A673 (cell line): ENCODE results near the gene MINK1.
A peak's percentile ranks its signal among the peaks of the same experiment; 100 is the strongest.

Experiments
- EZH2 ChIP-seq: fragments of 200-600 bp; sonication (generic); IDR thresholded peaks from 2 replicates; pipeline ENCODE4 v1.6.1; 2017; ENCODE audit warnings: borderline replicate concordance, low read depth, mild to moderate bottlenecking, mixed read lengths, antibody characterized with exemption, low read length; ENCODE audit not compliant: poor library complexity, severe bottlenecking
- TF ChIP-seq, protein P1 (sequence below): fragments of 300-800, 200-600 bp; sonication (generic); conservative IDR thresholded peaks from 2 replicates; pipeline ENCODE4 v1.5.1; 2017; ENCODE audit warnings: low read depth, mild to moderate bottlenecking, antibody characterized with exemption, low read length, moderate library complexity, mixed read lengths

DNA sequence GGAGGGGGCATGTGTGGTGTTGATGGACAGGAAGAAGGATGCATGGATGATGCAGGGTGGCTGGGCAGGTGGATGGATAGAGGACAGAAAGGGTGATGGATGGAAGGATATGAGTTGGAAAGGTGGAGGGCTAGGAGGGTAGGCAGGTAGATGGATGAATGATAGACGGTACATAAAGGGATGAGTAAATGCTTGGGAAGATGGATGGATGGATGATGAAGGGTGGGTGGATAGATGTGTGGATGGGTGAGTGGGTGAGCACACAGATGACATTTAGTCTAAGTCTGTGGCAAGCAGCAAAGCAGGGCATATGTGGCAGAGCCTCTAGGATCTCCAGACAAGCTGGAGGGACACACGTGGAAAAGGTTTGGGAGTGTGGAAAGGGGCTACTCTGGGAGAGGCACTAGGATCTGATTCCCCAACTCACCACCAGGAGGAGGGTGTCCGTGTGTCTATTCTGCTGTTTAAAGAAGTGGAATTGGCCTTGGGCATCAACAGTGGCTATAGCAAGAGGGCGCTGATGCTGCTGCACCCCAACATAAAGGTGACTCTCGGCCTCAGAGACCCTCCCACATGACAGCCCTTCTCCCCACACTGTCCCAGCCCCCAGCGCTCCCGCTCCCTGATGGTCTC, 18.0 kb upstream of the MINK1 start:
- TF ChIP-seq, protein P1, sequence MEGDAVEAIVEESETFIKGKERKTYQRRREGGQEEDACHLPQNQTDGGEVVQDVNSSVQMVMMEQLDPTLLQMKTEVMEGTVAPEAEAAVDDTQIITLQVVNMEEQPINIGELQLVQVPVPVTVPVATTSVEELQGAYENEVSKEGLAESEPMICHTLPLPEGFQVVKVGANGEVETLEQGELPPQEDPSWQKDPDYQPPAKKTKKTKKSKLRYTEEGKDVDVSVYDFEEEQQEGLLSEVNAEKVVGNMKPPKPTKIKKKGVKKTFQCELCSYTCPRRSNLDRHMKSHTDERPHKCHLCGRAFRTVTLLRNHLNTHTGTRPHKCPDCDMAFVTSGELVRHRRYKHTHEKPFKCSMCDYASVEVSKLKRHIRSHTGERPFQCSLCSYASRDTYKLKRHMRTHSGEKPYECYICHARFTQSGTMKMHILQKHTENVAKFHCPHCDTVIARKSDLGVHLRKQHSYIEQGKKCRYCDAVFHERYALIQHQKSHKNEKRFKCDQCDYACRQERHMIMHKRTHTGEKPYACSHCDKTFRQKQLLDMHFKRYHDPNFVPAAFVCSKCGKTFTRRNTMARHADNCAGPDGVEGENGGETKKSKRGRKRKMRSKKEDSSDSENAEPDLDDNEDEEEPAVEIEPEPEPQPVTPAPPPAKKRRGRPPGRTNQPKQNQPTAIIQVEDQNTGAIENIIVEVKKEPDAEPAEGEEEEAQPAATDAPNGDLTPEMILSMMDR = peak; percentile 52
- TF ChIP-seq EZH2 = no peak
